SU-DHL-6 (cell line): Measurements from ENCODE around the gene MS4A10.

Experiments used
- CTCF ChIP-seq: fragments of 200-600 bp; sonication (generic); IDR thresholded peaks from one replicate; pipeline ENCODE4 v1.5.1; 2017; ENCODE audit warnings: antibody characterized with exemption, mild to moderate bottlenecking, low read length, moderate library complexity; ENCODE audit not compliant: insufficient read depth, poor library complexity, severe bottlenecking
- EZH2phosphoT487 ChIP-seq: fragments of 200-600 bp; sonication (generic), shearing (Covaris generic); conservative IDR thresholded peaks from 2 replicates; pipeline ENCODE4 v1.6.1; 2018; ENCODE audit warnings: mild to moderate bottlenecking, antibody characterized with exemption, low read length, moderate library complexity, mixed read lengths

- no peak for TF ChIP-seq CTCF
- TF ChIP-seq EZH2phosphoT487, result no peak
Observed at GRCh38 chr11:60744114-60744513, 41.0 kb upstream of the MS4A10 start.
